Activated effector memory CD4-positive, alpha-beta T cell treated with anti-CD3 and anti-CD28 coated beads, Interleukin-2, amount 50 U/mL, for 16 hours (primary cell): ENCODE results near the gene TMEM87B.
A peak's percentile ranks its signal among the peaks of the same experiment; 100 is the strongest.

Source experiments
- DNase-seq: peaks from one replicate; pipeline ENCODE4 v3.0.0-alpha.2; 2020

The TMEM87B gene, protein sequence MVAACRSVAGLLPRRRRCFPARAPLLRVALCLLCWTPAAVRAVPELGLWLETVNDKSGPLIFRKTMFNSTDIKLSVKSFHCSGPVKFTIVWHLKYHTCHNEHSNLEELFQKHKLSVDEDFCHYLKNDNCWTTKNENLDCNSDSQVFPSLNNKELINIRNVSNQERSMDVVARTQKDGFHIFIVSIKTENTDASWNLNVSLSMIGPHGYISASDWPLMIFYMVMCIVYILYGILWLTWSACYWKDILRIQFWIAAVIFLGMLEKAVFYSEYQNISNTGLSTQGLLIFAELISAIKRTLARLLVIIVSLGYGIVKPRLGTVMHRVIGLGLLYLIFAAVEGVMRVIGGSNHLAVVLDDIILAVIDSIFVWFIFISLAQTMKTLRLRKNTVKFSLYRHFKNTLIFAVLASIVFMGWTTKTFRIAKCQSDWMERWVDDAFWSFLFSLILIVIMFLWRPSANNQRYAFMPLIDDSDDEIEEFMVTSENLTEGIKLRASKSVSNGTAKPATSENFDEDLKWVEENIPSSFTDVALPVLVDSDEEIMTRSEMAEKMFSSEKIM

DNA sequence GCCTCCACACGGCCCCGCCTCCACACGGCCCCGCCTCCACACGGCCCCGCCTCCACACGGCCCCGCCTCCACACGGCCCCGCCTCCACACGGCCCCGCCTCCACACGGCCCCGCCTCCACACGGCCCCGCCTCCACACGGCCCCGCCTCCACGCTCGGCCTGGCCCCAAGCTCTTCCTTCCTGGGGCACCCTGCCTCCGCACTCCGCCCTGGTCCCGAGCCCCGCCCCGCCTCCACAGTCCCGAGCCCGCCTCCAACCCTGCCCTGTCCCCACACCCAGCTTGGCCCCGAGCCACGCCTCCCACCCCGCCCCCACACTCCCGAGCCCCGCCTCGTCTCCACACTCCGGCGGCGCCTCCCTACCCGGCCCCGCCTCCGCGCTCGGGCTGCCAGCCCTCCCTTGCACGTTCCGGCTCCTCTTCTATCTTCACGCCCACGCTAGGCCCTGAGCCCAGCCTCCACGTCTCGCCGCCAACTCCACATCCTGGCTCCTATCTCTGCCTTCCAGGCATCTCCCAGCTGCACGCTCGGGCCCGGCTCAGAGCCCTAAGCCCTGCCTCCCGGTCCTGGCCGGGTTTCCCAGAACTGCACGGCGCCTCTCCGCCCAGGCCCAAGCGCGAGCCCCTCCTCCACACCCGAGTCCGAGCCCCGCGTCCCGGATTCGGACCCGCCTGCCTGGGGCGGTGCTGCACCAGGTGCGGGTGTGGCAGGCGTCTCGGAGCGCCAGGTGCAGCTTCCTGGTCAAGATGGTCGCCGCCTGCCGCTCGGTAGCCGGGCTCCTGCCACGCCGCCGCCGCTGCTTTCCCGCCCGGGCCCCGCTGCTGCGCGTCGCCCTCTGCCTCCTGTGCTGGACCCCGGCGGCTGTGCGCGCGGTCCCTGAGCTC is at the start of gene TMEM87B:
Gene TMEM87B (plus strand): TSS at position 423 of the 883 bp plus-strand sequence. CDS start 323 bp downstream, at position 746.
- DNase-seq = peak; percentile 99

DNA sequence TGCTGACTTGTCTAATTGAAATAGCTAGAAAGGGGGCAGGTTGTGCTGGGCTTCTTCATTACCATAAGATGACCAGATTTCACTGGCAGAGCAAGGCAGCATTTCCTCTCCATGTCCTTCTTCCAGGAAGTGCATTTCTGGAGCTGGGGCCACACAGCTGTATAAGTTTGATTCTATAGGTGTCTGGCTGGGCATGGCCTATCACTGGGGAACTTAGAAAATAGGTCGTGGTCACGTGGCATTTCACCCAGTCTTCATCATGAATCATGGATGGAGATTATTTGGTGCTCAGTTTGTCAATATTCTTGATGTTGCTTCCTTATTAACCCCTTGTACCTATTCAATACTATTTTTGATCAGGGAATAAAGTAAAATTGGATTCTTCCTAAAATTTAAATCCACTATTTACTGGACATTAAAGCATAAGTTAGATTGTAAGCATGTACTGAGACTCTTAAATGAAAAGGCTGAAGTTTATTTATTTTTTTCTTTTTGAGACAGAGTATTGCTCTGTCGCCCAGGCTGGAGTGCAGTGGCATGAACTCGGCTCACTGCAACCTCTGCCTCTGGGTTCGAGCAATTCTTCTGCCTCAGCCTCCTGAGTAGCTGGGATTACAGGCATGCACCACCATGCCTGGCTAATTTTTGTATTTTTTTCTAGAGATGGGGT is 49.5 kb upstream of the TMEM87B start:
- DNase-seq = no peak

DNA sequence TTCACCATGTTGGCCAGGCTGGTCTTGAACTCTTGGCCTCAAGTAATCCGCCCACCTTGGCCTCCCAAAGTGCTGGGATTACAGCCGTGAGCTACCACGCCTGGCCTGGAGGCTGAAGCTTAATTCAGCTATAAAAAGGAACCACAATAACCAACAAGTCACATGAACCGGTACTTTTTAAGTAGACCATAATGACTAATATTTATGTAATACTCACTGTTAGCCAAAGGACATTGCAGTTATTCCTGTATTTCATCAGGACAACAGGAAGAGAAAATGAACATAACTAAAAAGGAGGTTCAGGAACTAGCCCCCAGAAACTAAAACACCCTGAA is 49.0 kb upstream of the TMEM87B start:
- no peak for DNase-seq

DNA sequence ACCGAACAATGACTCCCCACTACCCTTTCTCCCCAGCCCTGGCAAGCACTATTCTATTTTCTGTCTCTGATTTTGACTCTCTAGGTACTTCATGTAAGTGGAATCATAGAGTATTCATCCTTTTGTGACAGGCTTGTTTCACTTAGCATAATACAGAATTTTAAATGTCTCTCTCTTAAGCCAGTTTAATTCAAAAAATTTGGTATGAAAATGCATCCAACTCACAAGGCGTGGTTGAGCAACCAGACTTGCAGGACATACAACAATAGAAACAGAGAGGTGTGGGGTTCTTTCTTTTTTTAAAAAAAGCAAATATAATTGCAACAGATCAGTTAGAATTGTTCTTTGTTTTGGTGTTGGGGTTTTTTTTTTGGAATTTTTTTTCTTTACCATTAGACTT is 47.6 kb upstream of the TMEM87B start:
- no peak for DNase-seq

DNA sequence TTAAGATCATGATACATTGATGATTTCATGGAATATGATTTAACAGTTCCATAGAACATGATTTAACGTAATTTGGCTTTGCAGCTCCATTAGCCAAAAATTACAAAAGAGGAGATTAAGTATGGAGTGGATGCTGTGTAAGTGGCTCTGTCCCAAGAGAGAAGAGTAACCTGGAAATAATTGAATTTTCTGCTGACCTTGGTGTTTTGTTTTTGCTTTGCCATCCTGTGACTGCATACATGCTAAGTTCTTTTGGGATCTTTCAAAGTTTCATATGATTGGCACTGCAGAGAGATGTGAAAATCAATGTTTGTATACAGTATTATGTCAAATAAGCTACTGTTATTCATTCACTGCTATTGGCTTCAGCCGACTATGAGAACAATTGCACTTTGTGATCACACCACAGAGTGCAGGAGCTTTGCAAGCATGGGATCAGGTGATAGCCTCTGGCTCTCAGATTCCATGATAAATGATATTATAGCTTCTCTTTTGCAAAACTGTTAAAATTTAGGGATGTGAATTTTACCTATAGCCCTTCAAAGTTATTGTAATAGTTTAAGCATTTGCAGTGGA is 46.1 kb upstream of the TMEM87B start:
- no peak for DNase-seq

DNA sequence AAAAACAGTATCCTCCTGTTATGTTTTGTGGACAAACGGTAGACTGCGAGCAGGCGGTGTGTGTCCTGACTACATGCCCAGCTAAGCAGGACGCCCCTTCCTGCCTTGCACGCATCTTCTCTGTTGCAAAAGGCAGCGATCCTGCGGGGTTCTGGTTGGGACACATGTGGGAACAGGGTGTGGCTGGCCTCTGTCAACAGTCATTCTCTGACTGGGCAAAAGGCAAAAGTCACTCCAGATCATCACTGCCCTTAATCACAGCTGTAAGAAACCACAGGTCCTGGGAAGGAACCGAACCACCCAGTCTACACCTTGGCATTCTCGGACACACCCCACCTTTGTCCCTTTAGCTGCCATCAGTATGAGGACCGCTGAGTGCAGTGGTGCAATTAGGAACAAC is 44.3 kb upstream of the TMEM87B start:
- DNase-seq = no peak

DNA sequence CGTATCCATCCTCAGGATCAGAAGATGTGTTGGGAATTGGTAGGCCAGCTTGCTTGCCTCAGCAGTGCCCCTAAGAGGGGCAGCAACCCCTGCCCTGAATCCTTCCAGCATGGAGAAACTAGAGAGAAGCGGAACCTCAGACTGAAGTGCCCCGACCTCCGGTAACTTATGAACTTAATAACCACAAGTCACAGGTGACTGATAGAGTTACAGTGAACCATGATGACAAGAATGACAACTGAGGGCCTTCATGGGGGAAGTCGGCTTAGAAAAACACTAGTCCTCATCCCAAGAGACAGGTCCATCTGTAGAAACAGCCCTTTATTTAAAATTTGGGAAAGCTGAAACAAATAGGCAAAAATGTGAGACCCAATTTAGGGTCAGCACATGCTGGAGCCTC is 42.5 kb upstream of the TMEM87B start:
- DNase-seq = no peak

DNA sequence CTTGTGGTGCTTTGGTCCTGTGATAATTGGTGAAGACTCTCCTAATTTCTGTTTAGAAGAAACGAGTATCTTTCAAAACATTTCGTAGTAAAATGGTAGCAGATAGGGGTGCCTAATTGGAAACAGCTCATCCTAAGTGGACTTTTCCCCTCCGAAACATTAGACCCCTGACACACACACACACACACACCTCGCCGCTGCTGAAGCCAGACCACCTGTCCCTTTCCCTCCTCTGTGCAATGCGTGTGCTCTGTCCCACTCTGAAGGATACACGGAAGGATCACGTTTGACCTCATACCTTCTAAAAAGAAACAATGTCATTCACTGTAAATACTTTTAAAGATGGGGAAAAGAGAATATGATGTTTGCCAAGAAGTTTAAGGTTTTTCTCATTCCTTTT is 36.2 kb upstream of the TMEM87B start:
- DNase-seq = no peak

DNA sequence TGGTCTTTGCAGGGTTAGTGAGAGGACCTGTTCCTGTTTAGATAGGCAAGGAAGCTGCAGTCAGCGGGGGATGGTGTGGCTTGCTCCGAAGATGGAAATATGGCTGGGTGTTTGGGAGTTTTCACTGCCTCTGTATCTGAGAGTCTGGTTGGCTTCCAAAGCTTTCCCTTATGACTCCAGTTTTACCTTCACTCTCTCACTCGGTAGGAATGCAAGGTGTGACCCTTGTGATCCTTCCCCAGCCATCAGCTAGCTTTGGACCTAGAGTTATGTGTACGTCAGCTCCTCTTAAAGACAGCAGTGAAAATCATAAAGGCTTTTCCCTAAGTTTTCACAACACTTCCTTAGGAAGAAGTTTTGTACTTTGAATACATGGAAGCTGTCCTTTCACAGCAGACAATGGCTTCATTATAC is 35.5 kb upstream of the TMEM87B start:
- no peak for DNase-seq

DNA sequence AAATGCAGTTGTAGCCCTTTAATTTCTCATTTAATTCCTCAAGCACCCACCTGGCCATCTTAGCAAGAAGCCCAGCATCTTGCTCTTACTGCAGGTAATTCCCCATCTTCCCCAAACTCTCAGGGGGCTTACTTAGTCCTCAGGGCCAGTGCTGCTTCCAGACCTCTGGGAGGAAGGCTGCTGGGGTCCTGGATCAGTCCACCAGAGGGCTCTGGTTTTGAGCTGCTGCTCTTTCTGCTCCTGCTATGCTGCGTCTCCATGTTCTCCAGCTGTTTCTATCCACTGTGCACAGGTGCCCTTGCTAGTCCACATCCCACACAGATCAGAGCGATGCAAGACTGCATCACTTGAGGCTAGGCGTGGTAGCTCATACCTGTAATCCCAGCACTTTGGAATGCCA is 34.5 kb upstream of the TMEM87B start:
- DNase-seq = no peak

DNA sequence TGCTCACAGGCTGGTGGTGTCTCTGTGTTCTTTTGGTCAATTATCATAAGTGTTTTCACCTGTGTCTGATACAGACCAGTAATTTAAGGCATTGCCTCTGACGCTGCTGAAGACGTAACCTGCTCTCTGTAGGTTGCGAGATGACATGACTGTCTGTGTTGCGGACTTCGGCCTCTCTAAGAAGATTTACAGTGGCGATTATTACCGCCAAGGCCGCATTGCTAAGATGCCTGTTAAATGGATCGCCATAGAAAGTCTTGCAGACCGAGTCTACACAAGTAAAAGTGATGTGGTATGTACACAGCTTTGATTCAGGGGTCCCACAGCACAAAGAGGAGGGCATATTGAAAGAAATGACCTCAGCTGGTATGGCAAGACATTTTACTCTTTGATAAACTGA is 33.8 kb upstream of the TMEM87B start:
- no peak for DNase-seq

DNA sequence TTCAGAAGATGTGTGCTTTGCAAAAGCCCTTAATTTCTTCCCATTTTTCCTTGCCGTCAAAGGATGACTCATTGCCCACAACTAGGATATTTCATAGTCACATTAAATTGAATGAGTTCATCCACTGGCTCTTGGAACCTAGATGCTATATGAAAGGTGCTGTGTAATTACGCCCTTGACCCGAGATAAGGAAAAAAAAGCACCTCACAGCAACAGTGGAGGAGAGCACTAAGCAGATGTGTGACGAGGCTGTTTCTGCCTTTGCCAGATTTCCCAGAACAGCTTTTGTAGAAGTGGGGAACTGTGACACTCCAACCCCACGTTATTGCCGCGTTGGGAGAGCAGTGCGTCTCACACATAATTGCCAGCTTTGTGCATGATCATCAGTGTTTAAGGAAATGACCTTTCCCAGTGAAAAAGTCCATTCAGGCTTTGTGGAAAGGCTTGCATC is 33.3 kb upstream of the TMEM87B start:
- no peak for DNase-seq

DNA sequence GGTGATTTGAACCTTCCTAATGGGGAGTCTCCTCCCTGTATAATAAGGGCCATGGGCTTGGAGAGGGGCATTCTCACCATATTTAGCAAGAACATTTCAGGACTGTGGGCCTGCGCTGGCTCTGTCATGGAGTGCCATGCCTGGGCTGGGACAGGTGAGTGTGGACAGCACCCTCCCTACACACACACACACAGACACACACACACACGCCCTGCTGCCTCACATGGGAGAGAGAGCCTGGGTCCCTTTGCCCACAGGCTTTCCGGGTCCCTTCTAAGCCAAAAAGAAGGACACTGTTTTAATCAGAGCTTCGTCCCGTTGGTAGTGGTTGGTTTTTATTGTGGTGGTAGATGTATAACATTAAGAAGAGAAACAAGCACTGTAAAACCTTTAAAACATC is 31.4 kb upstream of the TMEM87B start:
- no peak for DNase-seq

DNA sequence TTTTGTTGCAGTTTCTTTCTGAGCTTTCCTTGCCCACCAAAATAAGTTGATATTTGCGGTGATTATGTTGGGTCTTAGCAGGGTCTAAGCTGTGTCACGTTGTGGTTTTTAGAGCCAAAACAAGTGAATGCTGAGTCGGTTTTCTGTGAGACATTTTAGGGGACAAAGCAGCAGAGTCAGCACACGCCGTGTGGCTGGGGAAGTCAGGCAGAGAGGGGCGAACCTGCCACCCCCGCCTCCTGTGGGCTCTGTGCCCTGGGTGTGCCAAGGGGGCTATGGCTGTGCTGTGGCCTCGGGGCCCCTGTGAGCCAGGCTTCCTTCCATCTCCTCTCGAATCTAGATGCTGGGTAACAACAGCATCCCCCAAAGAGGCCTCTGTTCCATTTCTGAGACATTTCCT is 30.8 kb upstream of the TMEM87B start:
- no peak for DNase-seq

DNA sequence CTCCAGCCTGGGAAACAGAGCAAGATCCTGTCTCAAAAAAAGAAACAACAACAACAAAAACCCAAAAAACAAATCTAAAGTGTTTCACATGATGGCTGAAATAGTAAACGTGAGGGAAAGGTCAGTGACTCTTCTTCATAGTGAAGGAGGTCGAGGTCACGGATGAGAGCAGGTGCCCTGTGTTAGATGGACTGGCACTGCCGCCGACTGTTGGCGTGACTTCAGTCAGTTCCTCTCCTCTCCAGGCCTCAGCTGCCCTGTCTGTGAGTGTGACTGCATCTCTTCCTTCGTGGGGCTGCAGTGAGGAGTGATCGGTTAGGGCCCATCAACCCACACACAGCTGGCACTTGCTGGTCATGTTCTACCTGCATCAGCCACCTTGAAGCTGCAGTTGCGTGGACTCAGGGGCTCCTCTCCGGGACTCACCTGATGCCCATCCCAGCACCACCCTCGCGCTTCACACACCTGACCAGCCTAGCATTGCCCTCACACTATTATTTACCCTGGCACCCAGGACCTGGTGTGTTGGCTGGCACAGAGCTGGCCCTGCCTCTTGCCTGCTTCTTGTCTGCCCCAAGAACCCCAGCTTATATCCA is 30.1 kb upstream of the TMEM87B start:
- no peak for DNase-seq

DNA sequence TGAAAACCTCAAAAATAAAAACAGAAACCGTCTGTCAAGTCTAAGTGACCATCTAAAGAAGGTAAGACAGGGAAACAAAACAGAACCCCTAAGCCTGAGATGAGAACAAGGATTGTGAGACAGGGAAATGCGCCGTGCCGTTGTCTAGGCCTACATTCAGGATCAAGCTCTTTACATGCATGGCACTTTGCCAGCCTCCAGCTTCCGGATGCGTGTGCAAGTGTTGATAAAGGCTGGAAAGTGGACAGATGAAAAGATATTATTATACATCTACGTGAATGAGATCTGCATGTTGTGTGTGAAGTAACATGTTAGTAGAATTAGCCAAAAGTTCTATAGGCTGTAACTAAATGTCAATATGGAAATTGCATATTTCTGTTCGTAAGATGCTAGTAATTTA is 28.6 kb upstream of the TMEM87B start:
- DNase-seq = no peak

DNA sequence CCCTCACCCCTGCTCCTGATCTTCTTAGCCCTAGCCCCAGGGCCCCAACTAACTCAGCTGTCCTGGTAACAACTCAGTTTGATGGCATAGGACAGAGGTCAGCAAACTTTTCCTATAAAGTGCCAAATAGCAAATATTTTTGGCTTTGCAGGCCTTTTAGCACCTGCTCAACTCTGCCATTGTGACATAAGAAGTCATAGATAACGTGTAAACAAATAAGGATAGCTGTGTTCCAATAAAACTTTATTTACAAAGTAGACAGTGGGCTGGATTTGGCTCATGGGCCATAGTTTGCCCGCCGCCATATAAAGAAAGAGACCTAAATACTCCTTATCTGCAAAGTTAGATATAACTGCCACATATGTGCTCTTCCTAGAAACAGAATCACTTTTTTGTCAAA is 27.3 kb upstream of the TMEM87B start:
- DNase-seq = no peak

DNA sequence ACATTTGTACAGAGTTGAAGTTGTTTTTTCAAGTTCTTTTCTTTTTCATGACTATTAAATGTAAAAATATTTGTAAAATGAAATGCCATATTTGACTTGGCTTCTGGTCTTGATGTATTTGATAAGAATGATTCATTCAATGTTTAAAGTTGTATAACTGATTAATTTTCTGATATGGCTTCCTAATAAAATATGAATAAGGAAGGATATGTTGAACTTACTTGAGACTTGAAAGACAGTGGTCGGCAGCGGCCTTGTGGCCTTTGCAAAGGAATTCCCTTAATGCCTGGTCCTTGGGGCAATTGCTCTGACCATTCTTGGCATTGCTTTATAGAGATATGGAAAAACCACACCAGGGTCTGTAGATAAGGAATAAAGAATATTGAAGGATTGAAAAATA is 25.9 kb upstream of the TMEM87B start:
- DNase-seq = no peak

DNA sequence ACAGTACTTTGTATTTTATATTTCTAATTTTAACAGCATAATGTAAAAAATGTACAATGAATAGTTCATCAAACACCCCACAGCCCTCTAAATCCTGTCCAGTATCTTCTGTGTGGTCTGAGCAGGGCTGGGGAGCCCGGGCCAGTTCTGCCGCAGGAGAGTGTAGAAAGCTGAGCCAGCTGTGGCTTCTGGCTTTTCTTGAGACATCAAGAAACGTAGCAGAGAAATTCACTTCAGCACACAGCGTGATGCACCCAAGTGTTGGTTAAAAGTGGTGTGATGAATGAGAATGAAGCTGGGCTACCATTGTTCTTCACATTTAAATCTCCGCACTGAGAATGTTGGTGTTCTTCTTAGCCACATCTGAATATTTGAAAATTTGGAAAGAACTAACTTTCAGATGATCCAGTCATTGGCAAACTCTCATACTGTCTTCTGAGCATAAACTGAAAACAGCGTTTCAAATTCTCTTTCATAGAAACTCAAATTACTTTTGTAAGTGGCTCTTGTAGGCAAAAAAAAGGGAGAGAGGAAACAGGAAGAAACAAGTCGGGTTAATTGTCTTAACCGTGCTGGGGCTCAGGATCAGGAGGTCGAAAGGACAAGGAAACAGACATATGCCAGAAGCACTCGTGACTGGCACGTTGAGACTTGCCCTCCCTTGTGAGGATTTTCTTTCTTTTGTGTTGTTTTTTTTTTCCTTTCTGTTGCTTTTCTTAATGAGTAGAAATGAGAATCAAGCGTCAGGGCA is 23.4 kb upstream of the TMEM87B start:
- DNase-seq = no peak

DNA sequence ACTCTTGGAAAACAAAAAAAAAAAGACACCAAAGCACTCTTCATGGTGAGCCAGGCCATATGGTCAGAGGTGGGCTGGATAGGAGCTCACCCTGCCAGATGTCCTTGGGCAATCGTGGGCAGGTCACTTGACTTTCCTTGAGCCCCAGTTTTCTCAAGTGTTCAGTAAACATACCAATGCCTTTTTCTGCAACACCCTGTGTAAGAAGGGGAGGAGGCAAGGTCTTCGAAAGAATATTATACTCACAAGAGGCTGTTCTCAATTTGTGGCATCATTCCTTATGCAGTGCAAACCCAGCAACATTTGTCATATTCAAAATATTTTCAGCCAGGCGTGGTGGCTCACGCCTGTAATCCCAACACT is 22.9 kb upstream of the TMEM87B start:
- DNase-seq = no peak

DNA sequence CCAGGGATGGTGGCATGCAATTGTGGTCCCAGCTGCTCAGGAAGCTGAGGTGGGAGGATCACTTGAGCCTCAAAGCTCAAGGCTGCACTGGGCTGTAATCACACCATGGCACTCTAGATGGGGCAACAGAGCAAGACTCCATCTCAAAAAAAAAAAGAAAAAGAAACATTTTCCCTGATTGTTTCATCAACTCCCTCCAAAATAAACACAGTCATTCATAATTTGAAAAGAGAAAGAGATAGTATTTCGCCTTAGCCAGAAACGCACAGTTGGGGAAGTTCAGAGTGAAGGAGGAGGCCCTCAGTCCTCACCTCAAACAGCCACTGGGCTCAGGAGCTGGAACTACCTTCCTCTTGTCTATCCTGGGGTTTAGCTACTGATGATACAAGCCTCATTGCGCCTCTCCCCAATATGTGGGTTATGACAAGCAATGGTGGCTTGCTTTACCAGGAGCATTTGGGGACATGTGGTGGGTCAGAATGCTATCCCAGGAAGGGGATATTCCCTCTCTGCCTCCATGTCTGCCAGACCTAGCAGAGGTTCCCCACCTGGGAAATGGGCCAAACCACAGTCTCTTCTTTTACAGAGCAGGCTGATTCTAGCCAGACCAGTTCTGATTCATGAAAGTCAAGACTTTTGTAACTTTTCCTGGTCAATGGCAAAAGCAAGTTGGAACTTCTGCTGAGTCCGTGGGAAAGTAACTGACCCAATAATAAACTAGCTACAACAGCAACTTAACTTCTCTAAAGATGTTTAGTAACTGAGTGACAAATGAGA is 22.2 kb upstream of the TMEM87B start:
- DNase-seq = no peak
